GM10248 (cell line): ENCODE measurements around the gene GIN1.

Source experiments
- CTCF ChIA-PET: fragments of 300-600 bp; sonication (Branson Sonifier 250); formaldehyde crosslinking; extraction: SDS; loops from one replicate; lab custom pipeline; 2021; ENCODE audit warnings: antibody characterized with exemption; lab: Yijun Ruan, JAX
- POLR2A ChIA-PET: fragments of 350-650 bp; sonication (Branson Sonifier 250); formaldehyde crosslinking; extraction: SDS; loops from one replicate; lab custom pipeline; 2020; ENCODE audit warnings: antibody characterized with exemption; lab: Yijun Ruan, JAX
- DNase-seq: peaks from one replicate; pipeline ENCODE4 v3.0.0; 2012; ENCODE audit errors: extremely low spot score
- CTCF ChIP-seq: IDR thresholded peaks from 2 replicates; pipeline ENCODE4 v1.5.1; 2012; ENCODE audit warnings: mild to moderate bottlenecking, low read depth; ENCODE audit errors: extremely low read depth, missing control alignments, control extremely low read depth

Gene GIN1

DNA sequence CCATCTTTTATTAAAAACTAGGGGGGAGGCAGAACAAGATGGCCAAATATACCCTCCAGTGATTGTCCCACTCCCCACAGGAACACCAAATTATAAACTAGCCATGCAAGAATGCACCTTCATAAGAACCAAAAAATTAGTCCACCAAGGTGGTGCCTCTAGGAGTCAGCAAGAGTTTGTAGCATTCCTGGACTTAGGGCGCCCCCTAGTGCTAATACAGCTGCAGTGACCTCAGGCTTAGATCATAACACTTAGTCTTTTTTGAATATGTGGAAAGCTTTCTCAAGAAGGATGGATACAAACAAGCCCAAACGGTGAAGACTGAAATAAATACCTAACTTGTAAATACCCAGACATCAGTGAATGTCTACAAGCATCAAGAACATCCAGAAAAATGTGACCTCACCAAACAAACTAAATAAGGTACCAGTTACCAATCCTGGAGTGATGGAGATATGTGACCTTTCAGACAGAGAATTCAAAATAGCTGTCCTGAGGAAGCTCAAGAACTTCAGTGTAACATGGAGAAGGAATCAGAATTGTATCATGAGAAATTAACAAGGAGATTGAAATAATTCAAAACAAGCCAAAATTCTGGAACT lies 19.4 kb upstream of the GIN1 start:
- peak; percentile 89 for TF ChIP-seq CTCF
- ChIA-PET CTCF (interaction anchor here (0.7 to 3.5 kb wide), 42 partner anchors 8 to 603 kb away, joined by 3 to 38 read pairs (median 4); partner anchors contain the start of genes GIN1 and PPIP5K2), POLR2A (no interaction called here)
- peak; percentile 74 for DNase-seq

DNA sequence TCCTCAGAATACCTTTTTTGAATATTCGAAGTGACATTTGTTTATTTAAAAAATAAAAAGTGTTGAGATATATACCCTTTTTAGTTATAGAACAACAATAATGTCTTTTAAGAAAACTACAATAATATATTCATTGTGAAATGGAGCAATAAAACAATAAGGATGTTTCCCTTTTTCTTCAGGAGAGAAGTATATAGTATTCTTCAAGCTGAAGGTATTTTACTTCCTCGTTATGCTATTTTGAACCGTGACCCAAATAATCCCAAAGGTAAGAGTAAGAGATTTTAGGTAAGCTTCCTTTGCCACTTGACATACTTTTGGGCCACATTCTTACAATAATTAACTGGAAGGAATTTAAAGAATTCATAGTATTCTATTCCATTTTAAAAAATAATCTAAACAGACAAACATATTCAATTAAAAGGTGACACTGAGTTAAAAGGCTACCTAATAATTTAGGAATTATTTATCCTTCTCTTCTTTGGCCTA lies 18.3 kb upstream of the GIN1 start:
- TF ChIP-seq CTCF, result no peak
- ChIA-PET CTCF (interaction anchor here (1.0 to 3.5 kb wide), 11 partner anchors 8 to 457 kb away, joined by 3 to 38 read pairs (median 8); partner anchors contain the start of genes GIN1 and PPIP5K2), POLR2A (no interaction called here)
- DNase-seq, result no peak

DNA sequence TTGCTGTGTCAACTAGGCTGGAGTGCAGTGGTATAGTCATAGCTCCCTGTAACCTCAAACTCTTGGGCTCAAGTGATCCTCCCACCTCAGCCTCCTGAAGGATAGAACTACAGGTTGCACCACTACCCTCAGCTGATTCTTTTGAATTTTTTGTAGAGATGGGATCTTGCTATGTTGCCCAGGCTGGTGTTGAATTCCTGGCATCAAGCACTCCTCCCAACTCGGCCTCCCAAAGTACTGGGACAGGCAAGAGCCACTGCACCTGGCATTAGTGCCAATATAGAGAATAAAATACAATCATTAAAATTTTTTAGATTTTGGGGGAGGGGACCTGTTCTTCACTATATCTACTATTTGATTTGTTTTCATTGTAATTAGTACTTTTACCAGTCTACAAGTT lies 15.5 kb upstream of the GIN1 start:
- ChIA-PET POLR2A (no interaction called here), CTCF (interaction anchor here (1.1 kb wide), 1 partner anchor 10 kb away, joined by 3 read pairs; no protein-coding TSS in a partner anchor)
- DNase-seq, result no peak
- TF ChIP-seq CTCF, result no peak

- no peak for DNase-seq
- ChIA-PET POLR2A (no interaction called here), CTCF (interaction anchor here (1.0 to 1.3 kb wide), 4 partner anchors 11 to 452 kb away, joined by 3 to 6 read pairs (median 3); no protein-coding TSS in a partner anchor)
- TF ChIP-seq CTCF, result no peak
Observed at GRCh38 chr5:103133231-103133630, 13.3 kb upstream of the GIN1 start.

GRCh38 chr5:103132684-103133083 lies 12.7 kb upstream of the GIN1 start:
- POLR2A ChIA-PET, result no interaction called here
- no peak for TF ChIP-seq CTCF
- CTCF ChIA-PET, result interaction anchor here (1.0 to 1.3 kb wide), 4 partner anchors 10 to 452 kb away, joined by 3 to 6 read pairs (median 3); no protein-coding TSS in a partner anchor
- DNase-seq, result no peak

DNA sequence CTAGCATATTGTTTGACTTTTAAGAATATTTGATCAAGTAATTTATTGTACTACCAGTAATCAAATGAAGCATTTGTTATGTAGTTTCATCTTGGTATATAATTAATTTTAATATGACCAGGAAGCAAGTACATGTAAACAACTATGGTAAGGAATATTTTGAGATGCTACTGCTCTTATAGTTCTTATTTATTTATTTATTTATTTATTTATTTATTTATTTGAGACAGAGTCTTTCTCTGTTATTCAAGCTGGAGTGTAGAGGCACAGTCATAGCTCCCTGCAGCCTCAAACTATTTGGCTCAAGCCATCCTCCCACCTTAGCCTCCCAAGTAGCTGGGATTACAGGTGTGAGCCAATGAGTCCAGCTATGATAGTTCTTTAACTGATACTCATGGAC lies 8.3 kb upstream of the GIN1 start:
- CTCF ChIA-PET, result interaction anchor here (1.0 to 1.6 kb wide), 3 partner anchors 11 to 97 kb away, joined by 3 to 9 read pairs (median 5); no protein-coding TSS in a partner anchor
- POLR2A ChIA-PET, result no interaction called here
- TF ChIP-seq CTCF, result no peak
- DNase-seq, result no peak
